ENCODE data around the gene TMEM72.

DNA sequence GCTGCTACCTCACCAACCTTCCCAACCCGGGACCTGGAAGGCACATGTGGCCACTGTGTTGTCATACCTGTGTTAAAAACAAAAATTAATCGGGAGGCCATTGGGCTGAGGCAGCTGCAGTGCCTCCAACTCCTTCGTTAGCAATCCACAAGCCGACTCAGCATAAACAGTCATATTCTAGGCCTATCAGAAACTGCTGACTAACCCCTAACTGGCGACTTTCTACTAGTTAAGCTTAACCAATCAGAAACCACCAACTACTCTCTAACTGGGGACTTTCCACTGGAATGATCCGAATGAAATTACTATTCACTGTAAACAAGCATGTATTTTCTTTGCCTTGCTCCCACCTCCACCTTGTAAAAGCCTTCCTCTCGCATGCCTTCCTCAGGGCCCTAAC, 14.1 kb upstream of the TMEM72 start:
- TF ChIP-seq CTCF (IDR thresholded peaks at IDR 0.05; ENCODE audit: insufficient read depth, low read length, poor library complexity, severe bottlenecking) (no peak), EZH2phosphoT487 (conservative IDR thresholded peaks at IDR 0.05; ENCODE audit: low read length) (no peak)

All from SU-DHL-6 (cell line).